HG02840 (cell line): ENCODE results near the gene PLAU.
"Not testable (repeated sequence)": the region's sequence is repeated elsewhere in the genome, so short reads cannot be mapped to it uniquely, and the experiment has no call there.

Source experiments
- ATAC-seq: cut with Tn5 transposase; IDR thresholded peaks from one replicate; pipeline ENCODE4 v1.9.1; 2021; ENCODE audit warnings: mild to moderate bottlenecking, moderate library complexity, moderate number of reproducible peaks; ENCODE audit not compliant: unreplicated experiment, low FRiP score

PLAU gene

GRCh38 chr10:73946253-73947145 lies 35.6 kb downstream of the PLAU start:
- no peak for ATAC-seq

- ATAC-seq, result no peak
Measured at GRCh38 chr10:73948947-73949633, 38.2 kb downstream of the PLAU start.

- no peak for ATAC-seq
Measured at GRCh38 chr10:73950155-73950948, 39.4 kb downstream of the PLAU start.

- ATAC-seq, result no peak
Measured at GRCh38 chr10:73953665-73954064, 42.7 kb downstream of the PLAU start.

- no peak for ATAC-seq
Measured at GRCh38 chr10:73954737-73955136, 43.8 kb downstream of the PLAU start.

GRCh38 chr10:73955719-73956118 lies 44.8 kb downstream of the PLAU start:
- ATAC-seq, result no peak

- no peak for ATAC-seq
Measured at GRCh38 chr10:73956476-73957359, 45.8 kb downstream of the PLAU start.

- ATAC-seq, result no peak
Measured at GRCh38 chr10:73959484-73960243, 48.7 kb downstream of the PLAU start.

- no peak for ATAC-seq
Measured at GRCh38 chr10:73962386-73962785, 51.5 kb downstream of the PLAU start.

GRCh38 chr10:73963533-73963932 lies 52.6 kb downstream of the PLAU start:
- ATAC-seq, result not testable (repeated sequence)

- no peak for ATAC-seq
Measured at GRCh38 chr10:73964743-73965142, 53.8 kb downstream of the PLAU start.

GRCh38 chr10:73965267-73965889 lies 54.4 kb downstream of the PLAU start:
- not testable (repeated sequence) for ATAC-seq

GRCh38 chr10:73965890-73966768 lies 55.2 kb downstream of the PLAU start:
- ATAC-seq, result no peak

GRCh38 chr10:73967022-73967429 lies 56.1 kb downstream of the PLAU start:
- no peak for ATAC-seq
